HCEC 1CT (cell line): ENCODE results near the gene PTPRK.

ENCODE experiments used
- DNase-seq: peaks from one replicate; pipeline ENCODE4 v3.0.0-alpha.2; 2017

The PTPRK gene

DNA sequence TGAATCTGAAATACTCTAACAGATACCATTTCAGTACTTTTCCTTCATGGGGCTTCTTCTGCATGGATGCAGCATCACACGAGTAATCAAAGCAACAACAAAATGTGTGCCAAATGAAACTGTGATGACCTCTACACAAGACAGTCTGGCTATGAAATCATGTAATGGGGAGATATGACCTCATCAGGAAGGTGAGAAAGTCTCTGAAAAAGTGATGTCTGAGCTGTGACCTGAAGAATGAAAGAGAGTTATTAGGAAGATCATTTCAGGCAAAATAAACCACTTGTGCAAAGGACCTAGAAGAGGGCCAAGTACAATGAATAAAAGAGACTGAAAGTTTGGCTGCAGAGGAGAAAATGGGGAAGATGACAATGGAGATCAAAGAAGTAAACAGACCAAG is 182.8 kb downstream of the PTPRK start:
- no peak for DNase-seq

DNA sequence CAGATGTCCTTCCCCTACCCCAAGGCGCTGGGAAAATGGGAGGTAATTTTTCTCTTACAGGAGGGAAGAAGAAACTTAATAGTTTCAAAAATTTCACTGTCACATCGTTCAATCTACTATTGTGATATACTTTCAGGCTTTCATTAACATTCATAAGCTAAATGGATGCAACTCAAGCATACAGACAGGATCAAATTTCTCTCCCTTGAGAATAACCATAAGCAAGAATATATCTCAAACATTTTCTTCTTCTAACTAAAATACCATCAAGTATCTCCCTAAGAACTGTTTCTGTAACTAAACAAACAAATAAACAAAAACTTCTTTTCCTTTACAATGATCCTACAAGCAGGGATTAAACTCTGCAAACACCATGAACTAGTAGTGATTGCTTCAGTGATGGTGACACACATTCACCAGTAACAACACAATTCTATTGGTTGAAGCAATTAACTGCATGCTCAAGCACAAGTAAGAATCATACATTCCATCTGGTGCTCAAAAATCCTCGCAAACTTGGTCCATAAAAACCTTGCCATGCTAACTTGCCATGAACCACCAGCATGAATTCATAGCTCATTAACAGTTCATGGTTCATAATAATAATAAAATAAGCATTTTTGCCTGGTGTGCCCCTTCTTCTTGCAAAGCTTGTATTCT is 183.8 kb downstream of the PTPRK start:
- DNase-seq, result no peak

DNA sequence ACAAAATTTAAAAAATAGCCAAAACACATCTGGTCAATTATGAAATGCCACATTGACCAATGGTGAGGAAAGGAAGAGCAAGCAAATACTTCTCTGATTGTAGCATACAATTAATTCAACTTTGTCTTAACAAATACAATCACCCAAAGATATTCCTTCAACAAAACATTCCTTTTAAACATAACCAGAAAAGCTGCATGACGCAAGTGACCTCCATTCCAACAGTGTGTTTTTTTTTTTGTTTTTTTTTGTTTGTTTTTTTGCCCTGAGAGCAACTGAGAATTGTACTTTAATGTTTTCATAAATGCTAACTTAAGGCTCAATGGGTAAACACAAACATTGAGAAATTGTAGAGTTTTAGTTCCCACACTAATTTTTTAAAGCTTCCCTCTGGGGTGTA is 184.4 kb downstream of the PTPRK start:
- no peak for DNase-seq

DNA sequence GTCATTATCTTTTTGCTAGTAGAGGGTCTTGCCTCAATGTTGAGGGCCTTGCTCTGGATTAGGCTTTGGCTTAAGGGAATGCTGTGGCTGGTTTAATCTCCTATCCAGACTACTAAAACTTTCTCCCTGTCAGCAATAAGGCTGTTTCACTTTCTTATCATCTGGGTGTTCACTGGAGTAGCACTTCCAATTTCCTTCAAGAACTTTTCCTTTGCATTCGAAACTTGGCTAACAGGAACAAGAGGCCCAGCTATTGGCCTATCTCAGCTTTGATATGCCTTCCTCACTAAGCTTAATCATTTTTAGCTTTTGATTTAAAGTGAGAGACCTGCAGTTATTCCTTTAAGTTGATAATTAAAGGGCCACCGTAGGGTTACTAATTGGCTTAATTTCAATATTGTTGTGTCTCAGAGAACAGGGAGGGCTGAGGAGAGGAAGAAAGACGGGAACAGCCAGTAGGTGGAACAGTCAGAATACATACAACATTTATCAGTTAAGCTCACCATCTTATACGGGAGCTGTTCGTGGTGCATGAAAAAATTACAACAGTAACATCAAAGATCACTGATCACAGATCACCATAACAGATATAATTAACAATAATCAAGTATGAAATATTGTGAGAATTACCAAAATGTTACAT is 186.7 kb downstream of the PTPRK start:
- no peak for DNase-seq

DNA sequence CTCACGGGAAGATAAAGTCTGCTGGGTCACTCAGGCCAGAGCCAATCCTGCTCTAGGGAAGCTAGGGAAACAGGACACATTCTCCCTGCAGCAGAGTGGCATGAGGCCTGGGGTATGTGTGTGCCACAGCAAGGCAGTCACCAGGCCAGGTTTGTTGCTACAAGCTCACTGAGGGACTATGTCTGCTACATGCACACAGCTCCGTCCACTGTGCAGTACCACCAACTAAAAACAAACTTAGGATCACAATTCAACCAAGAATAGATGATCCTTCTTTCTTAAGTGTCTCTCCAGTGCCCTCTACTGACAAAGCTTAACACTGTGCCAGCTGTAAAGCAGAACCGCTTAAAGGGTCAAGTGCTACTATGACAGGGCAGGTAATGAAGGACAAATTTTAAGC is 192.5 kb downstream of the PTPRK start:
- DNase-seq, result no peak

DNA sequence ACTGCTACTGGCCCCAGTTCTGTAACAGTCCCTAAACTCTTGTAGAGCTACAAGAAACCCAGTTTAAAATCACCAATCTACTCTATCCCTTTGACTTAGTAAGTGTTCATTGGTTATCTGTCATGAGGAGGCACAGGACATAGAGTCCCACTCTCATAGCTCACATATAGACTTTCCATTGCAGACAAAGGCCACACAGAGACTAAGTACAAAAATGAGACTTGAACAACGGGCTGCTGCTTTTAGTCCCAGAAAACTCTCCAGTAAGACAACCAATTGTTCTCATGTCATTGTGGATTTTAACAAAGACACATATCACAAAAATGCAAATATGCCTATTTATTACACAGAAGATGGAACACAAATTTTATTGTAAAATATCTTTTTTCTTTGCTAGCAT is 197.4 kb downstream of the PTPRK start:
- DNase-seq, result no peak

DNA sequence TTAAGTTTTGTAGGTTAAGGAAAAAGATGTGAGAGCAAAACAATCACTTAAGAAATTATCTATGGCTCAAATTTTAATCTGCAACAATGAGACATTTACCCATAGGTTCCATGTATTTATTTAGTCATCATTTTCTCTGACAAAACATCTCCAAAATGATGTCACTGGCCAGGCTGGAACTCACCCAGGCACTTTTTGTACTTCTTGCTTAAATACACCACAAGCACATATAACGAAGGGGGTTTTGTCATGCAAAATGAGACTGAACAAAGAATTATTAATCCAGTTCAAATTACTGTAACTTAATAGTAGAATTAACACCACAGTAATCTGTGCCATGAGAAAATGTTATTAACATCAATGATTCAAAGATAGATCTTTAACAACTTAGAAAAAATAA is 200.5 kb downstream of the PTPRK start:
- DNase-seq, result no peak

DNA sequence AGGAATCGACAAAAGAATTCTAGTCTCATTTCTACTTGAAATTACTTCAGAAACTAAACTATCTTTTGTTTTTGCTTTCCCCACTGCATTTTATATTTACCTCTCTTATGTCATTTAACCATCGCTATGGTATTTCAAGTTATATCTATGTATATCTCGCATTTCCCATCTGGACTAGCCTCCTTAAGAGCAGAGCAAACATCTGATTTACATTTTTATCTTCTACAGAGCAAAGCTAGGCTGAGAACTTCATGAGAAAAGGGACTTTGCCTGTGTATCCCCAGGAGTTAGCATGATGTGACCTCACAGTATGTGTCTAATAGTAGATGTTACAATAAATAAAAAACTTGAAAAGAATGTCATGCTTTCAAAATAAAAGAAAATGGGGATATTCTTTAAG is 201.2 kb downstream of the PTPRK start:
- no peak for DNase-seq

DNA sequence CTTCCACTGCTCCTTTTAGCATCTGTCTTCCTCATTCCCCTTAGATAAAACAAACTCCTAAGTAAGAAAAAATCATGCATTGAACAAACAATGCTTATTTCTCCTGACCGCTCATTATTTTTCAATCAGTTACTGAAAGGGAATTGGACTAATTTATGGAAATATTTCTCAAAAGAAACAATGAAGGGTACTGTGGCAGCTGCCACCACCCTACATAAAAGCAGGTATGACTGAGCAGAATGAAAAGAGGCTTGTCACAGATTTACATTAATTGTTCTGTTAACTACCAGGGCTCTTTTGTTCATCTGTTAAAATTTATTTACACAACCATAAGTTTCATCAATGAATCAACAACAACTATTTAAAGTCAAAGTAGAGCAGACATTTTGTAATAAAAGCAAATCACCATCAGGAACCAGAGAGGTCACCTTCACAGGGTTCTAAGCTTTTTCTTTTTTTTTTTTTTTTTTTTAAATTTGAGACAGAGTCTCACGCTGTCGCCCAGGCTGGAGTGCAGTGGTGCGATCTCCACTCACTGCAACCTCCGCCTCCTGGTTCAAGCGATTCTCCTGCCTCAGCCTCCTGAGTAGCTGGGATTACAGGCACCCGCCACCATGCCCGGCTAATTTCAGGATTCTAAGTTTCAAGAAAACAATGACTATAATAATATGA is 204.0 kb downstream of the PTPRK start:
- DNase-seq, result no peak

DNA sequence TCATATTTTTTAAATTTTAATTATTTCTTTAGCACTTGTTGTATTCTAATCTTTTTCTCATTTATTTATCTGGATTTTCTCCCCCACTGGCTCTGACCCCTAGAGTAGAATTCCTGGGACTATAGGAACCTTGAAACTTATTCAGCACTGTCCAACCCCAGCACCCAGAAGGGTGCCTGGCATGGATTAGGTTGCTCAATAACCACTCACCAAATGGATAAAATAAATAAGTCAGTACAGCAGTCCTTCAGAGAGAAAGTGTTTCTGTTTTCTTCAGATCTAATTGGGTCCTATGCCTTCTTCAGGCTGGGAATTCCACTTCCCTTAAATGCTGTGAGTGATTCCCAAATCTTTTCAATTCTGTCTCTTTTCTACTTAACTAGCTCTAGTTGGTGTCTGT is 206.2 kb downstream of the PTPRK start:
- no peak for DNase-seq

DNA sequence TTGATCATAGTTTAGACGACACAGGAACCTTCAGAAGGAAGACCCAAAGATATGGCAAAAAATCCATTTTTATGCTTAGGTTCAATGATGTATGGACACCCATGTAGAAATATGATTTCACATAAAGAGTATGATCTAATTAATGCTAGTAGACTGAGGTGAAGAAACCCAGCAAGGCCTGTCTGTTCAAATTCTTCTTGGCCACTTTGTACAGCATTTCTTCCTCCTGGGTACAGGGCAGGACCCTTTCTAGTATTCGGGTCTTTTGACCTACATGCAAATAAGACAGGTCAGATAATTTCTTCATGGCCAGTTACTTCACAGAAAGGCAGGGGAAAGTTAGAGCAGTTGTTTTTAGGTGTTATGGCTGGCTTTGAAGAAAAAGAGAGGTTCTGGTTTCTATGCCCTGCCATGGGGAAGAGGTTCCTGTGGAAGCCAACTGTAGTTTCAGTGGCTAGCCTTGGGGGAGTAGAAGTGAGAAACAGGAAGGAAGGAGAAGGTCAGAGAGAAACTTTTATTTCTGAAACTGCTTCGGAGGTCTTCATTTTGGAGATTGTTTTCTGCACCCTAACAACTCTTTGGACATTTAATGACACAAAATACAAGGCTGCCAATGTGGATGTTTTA is 208.3 kb downstream of the PTPRK start:
- no peak for DNase-seq

DNA sequence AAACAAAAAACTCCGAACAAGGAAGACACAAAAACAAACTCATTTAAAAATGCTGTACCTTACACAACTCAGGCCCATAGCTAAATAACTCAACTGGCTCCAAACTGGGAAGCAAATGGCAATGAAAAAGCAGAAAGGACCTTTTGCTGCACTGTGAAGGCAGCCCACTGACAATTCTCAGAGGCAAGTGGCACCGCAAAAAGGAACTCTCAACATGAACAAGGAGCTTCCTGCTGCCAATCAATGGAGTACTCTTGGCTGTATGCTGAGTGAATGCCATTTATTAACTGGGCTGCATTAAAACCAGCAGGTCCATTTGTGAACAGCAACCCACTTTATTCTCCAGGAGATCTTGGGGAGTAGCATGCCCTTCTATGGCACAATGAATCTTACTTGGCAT is 209.9 kb downstream of the PTPRK start:
- no peak for DNase-seq

DNA sequence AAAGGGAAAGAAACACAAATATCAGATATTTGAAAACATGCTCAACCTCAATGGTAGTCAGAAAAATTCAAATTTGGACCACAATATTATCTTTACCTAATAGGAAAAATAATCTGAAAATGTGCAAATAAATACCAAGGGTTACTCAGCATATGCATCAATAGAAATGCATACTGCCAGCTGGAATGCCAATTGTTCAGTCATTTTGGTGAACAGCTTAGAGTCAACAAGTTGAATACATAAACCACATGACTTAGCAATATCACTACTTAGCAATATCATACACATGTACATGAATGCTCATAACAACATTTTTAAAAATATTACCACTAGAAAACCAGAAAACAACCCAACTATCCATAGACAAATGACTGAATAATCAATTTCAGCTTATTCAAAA is 212.7 kb downstream of the PTPRK start:
- DNase-seq, result no peak

DNA sequence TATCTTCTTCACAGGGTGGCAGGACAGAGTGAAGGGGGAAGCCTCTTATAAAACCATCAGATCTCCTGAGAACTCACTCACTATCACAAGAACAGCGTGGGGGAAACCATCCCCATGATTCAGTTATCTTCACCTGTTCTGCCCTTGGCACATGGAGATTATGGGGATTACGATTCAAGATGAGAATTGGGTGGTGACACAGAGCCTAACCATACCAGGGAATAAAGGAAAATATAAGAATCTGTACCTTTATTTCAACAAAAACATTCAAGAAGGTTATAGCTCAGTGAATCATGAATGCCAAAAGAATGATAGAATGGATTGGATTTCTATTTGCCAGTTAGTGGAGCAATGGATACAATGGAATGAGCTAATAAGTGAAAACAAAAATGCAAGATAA is 214.4 kb downstream of the PTPRK start:
- DNase-seq, result no peak

DNA sequence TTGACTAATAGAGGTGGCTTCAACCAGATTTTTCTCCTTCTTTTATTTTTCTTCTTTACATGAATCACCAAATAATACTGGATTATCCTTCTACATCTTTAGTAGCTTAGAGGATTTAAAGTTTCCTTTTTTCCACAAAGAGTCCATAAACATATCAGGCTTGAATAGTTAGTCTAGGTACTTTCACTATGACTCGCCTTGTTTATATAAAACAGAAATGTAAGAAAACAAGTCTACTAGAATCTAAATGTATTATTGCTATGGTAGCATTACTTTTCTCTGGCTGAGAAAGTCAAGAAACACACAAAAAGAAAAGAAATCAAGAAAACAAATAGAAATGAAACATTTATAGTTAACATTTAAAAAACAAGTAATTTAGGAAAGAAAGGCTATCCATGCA is 215.2 kb downstream of the PTPRK start:
- peak; percentile 15 for DNase-seq

DNA sequence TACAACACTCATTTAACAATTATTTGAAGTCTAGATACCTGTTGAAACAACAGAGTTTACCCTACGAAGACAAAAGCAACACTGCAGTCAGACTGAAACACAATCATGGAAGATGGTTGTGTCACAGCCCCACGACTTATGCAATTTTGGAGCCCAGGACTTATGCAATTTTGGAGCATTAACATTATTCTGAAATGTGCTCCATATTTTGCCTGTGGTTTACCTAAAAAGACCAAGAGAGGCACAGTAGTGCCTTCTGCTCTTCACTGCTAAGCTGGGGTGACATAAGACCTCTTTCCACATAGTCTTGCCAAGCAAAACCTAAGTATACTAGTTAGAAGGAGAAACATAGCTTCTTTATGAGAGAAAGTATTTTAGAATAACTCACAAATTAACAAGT is 216.5 kb downstream of the PTPRK start:
- DNase-seq, result no peak

DNA sequence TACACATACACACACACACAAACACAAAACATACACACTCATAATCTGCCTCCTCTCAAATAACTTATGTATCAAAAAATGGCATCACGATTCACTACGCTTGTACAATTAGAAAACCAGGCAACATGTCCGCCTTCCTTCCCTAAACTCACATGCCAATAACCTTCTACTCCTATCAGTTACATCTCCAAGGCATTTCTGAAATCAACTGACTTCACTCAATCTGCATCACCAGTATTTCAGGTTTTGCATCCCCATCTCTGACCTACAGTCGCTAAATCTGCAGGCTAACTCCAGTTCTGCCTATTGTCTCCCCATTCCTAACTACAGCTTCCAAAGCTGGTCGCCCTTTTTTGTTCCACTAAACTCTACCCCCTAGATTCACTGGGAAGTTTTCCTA is 217.5 kb downstream of the PTPRK start:
- no peak for DNase-seq

DNA sequence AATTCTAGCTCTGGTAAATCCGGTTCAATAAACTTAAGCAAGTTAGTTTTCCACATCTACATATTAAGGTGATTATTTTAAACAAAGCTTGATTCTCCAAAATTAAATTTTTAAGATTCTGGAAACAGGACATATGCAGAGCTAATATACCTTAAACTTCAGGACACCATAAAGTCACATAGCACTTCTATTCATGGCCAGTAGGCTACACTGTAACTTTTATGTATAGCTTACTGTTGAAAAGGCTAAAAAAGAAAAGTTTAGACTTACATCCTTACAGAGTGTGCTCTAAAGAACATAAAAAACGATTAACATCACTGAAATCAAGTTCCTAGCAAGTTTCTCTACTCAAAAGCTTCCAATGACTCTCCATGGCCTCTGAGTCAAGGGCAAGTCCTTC is 224.7 kb downstream of the PTPRK start:
- no peak for DNase-seq

DNA sequence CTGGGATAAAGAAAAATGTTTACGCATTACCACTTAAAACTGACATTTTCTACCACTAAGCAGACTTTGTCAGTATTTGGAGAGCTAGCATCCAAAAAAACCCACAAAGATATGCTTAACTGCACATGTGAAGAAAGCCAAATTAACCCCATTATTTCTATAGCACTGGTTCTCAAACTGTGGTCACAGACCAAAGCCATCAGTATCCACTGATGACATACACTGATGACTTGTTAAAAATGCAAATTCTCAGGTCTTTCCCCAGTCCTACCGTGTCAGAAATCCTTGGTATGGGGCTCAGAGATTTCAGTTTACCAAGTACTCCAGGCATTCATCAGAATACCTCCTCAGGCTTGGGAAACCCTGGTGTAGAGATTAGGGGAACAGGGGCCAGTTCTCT is 230.2 kb downstream of the PTPRK start:
- DNase-seq, result no peak

DNA sequence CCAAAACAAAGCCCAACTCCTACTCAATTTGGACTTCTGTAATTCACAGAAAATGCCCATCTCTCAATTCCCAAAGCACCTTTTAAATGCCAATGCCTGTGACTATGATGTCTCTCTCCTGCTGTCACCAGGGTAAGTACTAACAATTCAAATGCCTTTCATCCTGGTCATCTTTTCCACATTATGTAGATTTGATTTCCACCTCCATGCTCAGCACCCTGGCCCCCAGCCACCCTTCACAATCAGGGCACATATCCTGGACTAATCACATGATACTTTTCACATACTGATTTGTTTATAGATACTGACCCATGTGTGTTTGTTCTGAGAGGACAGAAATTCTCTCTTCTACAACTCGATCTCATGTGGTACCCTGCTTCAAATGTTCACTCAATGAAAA is 236.3 kb downstream of the PTPRK start:
- no peak for DNase-seq

DNA sequence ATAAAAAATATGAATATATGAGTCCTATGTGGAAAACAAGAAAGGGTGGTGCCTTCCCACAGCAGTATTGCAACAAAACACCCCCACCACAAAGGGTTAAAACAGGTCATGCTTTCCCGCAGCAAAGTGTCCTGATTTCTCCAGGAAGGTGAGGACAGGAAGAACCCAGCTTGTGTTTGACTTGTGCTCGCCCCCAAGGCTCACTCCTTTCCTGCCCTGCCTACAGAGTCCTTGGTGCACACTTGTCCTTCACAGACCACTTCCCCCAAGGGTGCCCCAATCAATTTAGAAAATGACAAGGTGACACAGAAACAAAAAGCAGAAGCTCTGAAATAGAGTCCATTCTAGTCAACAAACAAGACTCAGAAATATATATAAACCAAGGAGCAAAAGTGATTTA is 237.4 kb downstream of the PTPRK start:
- DNase-seq, result no peak

DNA sequence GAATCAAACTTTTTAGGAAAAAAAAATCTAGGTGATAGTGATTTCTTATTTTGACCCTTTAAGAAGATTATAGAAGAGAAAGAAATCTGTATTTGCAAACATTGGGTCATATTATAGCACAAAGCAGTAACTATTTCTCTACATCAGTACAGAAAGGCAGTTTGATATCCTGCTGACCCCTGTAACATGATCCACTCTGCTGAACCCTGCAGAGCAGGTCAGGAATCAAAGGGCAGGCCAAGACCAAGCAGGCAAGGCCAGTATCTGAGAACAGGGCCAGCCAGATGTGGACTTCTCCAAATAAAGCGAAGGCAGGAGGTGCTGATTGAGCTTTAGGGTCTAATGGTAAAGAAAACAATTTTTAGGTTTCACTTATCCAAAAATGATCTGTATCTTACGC is 239.4 kb downstream of the PTPRK start:
- no peak for DNase-seq

DNA sequence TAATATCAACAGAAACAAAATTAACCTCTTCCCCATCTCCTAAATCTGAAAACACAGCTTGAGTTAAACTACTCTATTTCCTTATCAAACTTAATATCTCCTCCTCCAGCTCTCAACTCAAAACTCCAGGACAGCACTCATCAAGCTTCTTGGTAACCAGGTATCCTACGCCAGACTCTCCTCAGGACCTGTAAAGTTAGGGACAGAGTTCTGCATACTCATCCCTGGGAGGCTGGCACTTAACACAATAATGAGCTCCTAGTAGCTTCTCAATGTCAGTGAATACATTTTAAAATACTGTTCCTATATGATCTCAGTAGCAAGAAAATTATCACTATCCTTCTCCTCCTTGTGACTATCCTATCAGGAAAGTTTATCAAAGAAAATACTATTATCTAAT is 240.3 kb downstream of the PTPRK start:
- no peak for DNase-seq

DNA sequence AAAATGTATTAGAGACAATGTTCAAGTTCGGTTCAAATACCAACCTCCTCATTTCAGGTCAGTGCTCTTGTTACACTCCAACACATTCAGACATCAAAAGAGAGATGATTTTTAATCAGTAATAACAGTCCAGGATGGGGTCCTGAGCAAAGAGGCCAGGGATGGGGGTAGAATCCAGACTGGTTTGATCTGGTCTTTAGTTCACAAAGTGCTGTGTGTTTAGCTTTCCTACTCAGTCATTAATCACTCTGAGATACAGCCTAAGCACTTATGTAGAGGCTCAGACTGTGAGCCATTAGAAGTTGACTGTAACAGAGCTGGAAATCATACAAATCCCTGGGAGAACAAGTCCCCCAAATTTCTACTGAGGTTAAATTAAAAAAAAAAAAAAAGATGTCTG is 241.6 kb downstream of the PTPRK start:
- DNase-seq, result no peak
